ENCODE data around the gene ST3GAL4.

DNA sequence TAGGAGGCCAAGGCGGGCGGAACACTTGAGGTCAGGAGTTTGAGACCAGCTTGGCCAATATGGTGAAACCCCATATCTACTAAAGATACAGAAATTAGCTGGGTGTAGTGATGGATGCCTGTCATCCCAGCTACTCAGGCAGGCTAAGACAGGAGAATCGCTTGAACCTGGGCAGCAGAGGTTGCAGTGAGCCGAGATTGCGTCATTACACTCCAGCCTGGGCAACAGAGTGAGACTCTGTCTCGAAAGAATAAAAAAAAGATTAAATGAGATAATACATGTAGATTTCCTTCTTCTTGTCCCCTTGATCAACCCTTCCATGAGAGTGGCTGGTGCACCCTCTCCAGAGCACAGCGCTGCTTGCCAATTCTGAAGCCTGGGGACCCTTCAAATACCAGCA lies 106.9 kb downstream of the ST3GAL4 start:
- TF ChIP-seq, protein P1, sequence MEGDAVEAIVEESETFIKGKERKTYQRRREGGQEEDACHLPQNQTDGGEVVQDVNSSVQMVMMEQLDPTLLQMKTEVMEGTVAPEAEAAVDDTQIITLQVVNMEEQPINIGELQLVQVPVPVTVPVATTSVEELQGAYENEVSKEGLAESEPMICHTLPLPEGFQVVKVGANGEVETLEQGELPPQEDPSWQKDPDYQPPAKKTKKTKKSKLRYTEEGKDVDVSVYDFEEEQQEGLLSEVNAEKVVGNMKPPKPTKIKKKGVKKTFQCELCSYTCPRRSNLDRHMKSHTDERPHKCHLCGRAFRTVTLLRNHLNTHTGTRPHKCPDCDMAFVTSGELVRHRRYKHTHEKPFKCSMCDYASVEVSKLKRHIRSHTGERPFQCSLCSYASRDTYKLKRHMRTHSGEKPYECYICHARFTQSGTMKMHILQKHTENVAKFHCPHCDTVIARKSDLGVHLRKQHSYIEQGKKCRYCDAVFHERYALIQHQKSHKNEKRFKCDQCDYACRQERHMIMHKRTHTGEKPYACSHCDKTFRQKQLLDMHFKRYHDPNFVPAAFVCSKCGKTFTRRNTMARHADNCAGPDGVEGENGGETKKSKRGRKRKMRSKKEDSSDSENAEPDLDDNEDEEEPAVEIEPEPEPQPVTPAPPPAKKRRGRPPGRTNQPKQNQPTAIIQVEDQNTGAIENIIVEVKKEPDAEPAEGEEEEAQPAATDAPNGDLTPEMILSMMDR (IDR thresholded peaks at IDR 0.05) = no peak
- TF ChIP-seq ZFX (IDR thresholded peaks at IDR 0.05; ENCODE audit: borderline replicate concordance) = no peak

All from 22Rv1 (cell line).